ENCODE measurements around the gene RANBP10.

Gene RANBP10

GRCh38 chr16:67825906-67826305 is 19.5 kb upstream of the RANBP10 start:
- no peak for DNase-seq

GRCh38 chr16:67825119-67825518 is 18.8 kb upstream of the RANBP10 start:
- no peak for DNase-seq

GRCh38 chr16:67822511-67822910 is 16.2 kb upstream of the RANBP10 start:
- DNase-seq = peak; percentile 69

GRCh38 chr16:67820608-67821259 is 14.4 kb upstream of the RANBP10 start:
- DNase-seq = no peak

- DNase-seq = no peak
Observed at GRCh38 chr16:67814567-67814966, 8.2 kb upstream of the RANBP10 start.

- no peak for DNase-seq
Observed at GRCh38 chr16:67811899-67812298, 5.5 kb upstream of the RANBP10 start.

- DNase-seq = no peak
Observed at GRCh38 chr16:67807148-67807682, 855 bp upstream of the RANBP10 start.

GRCh38 chr16:67805718-67806427 is 487 bp downstream of the RANBP10 start:
- no peak for DNase-seq

- no peak for DNase-seq
Observed at GRCh38 chr16:67804853-67805542, 1.4 kb downstream of the RANBP10 start.

- no peak for DNase-seq
Observed at GRCh38 chr16:67803894-67804293, 2.5 kb downstream of the RANBP10 start.

- DNase-seq = no peak
Observed at GRCh38 chr16:67801883-67802282, 4.5 kb downstream of the RANBP10 start.

GRCh38 chr16:67801241-67801640 is 5.1 kb downstream of the RANBP10 start:
- no peak for DNase-seq

GRCh38 chr16:67800338-67800926 is 5.9 kb downstream of the RANBP10 start:
- no peak for DNase-seq

- DNase-seq = no peak
Observed at GRCh38 chr16:67796099-67796718, 10.2 kb downstream of the RANBP10 start.

- DNase-seq = no peak
Observed at GRCh38 chr16:67790071-67790470, 16.3 kb downstream of the RANBP10 start.

- DNase-seq = no peak
Observed at GRCh38 chr16:67786491-67786890, 19.9 kb downstream of the RANBP10 start.

GRCh38 chr16:67783353-67783725 is 23.0 kb downstream of the RANBP10 start:
- DNase-seq = no peak

GRCh38 chr16:67782567-67783352 is 23.6 kb downstream of the RANBP10 start:
- DNase-seq = no peak

GRCh38 chr16:67781565-67781921 is 24.8 kb downstream of the RANBP10 start:
- DNase-seq = no peak

- DNase-seq = no peak
Observed at GRCh38 chr16:67780847-67781564, 25.4 kb downstream of the RANBP10 start.

- DNase-seq = no peak
Observed at GRCh38 chr16:67779256-67780014, 26.9 kb downstream of the RANBP10 start.

Data from EL (cell line).